Hypothalamus (tissue), 51 donors: ENCODE results near the gene FARSA.
"Not testable (repeated sequence)": the region's sequence is repeated elsewhere in the genome, so short reads cannot be mapped to it uniquely, and the experiment has no call there.

Source experiments
- DNase-seq, 51 donors: peaks; one replicate each; lab custom pipeline; 2025; lab: John Stamatoyannopoulos, UW

Gene FARSA

GRCh38 chr19:12896460-12896859 lies 37.1 kb downstream of the FARSA start:
- peak in 1 of 51 donors; percentile 51 for DNase-seq

GRCh38 chr19:12893582-12893981 lies 39.9 kb downstream of the FARSA start:
- no peak for DNase-seq

GRCh38 chr19:12891553-12892021 lies 41.9 kb downstream of the FARSA start:
- DNase-seq: no peak

- peak; percentile 62 to 100 (median 97) for DNase-seq
Observed at GRCh38 chr19:12890787-12891552, 42.5 kb downstream of the FARSA start, which contains the start of gene GCDH. Gene GCDH, plus strand, starts transcription at chr19:12891160. Its CDS starts 145 bp downstream, at chr19:12891305.

GRCh38 chr19:12890299-12890786 lies 43.2 kb downstream of the FARSA start:
- not testable (repeated sequence) for DNase-seq

- DNase-seq: no peak
Observed at GRCh38 chr19:12888006-12888603, 45.4 kb downstream of the FARSA start.

- DNase-seq: no peak
Observed at GRCh38 chr19:12886969-12887747, 46.4 kb downstream of the FARSA start, which contains the start of gene KLF1. Gene KLF1, minus strand, starts transcription at chr19:12887201. Its CDS starts 61 bp downstream, at chr19:12887140.

- no peak for DNase-seq
Observed at GRCh38 chr19:12886651-12886968, 46.9 kb downstream of the FARSA start.

GRCh38 chr19:12885749-12886650 lies 47.5 kb downstream of the FARSA start:
- DNase-seq: peak in 1 of 51 donors; percentile 5

- DNase-seq: peak in 39 of 51 donors; percentile 0 to 74 (median 31)
Observed at GRCh38 chr19:12884926-12885748, 48.4 kb downstream of the FARSA start.

GRCh38 chr19:12884627-12884925 lies 48.9 kb downstream of the FARSA start:
- DNase-seq: no peak

GRCh38 chr19:12884202-12884601 lies 49.3 kb downstream of the FARSA start:
- no peak for DNase-seq

GRCh38 chr19:12882589-12882988 lies 50.9 kb downstream of the FARSA start:
- DNase-seq: no peak

- DNase-seq: peak in 50 of 51 donors; percentile 19 to 92 (median 80)
Observed at GRCh38 chr19:12881172-12881808, 52.2 kb downstream of the FARSA start, which contains the start of gene DNASE2. Gene DNASE2, minus strand, starts transcription at chr19:12881449. Its CDS starts 74 bp downstream, at chr19:12881375.

GRCh38 chr19:12880551-12881171 lies 52.9 kb downstream of the FARSA start:
- DNase-seq: peak in 17 of 51 donors; percentile 8 to 58 (median 27)

GRCh38 chr19:12875086-12875485 lies 58.4 kb downstream of the FARSA start:
- DNase-seq: no peak

- no peak for DNase-seq
Observed at GRCh38 chr19:12873891-12874745, 59.4 kb downstream of the FARSA start.
